Keratinocyte (primary cell): ENCODE results near the gene ATOX1.

Experiments used
- EZH2 ChIP-seq: IDR thresholded peaks from one replicate; pipeline ENCODE4 v1.6.1; 2012; ENCODE audit warnings: inconsistent platforms, mild to moderate bottlenecking, low read length, moderate library complexity
- TF ChIP-seq, protein P1 (sequence below), 3 experiments: IDR thresholded peaks in 1 of 3; conservative IDR thresholded peaks in 1 of 3; optimal IDR thresholded peaks in 1 of 3; 2 replicates in 2 of 3; 3 replicates in 1 of 3; pipeline versions ENCODE3 to v1.5.1; 2011; ENCODE audit warnings: low read length in 3 of 3, mild to moderate bottlenecking in 3 of 3, moderate library complexity in 2 of 3, control low read depth in 1 of 3, inconsistent platforms in 1 of 3; ENCODE audit not compliant: insufficient read depth in 2 of 3; ENCODE audit errors: extremely low read depth in 1 of 3

- TF ChIP-seq, protein P1, sequence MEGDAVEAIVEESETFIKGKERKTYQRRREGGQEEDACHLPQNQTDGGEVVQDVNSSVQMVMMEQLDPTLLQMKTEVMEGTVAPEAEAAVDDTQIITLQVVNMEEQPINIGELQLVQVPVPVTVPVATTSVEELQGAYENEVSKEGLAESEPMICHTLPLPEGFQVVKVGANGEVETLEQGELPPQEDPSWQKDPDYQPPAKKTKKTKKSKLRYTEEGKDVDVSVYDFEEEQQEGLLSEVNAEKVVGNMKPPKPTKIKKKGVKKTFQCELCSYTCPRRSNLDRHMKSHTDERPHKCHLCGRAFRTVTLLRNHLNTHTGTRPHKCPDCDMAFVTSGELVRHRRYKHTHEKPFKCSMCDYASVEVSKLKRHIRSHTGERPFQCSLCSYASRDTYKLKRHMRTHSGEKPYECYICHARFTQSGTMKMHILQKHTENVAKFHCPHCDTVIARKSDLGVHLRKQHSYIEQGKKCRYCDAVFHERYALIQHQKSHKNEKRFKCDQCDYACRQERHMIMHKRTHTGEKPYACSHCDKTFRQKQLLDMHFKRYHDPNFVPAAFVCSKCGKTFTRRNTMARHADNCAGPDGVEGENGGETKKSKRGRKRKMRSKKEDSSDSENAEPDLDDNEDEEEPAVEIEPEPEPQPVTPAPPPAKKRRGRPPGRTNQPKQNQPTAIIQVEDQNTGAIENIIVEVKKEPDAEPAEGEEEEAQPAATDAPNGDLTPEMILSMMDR (optimal IDR thresholded peaks at IDR 0.05 in 1 of 3, IDR thresholded peaks at IDR 0.05 in 1 of 3, conservative IDR thresholded peaks at IDR 0.05 in 1 of 3; ENCODE audit: extremely low read depth in 1 of 3, insufficient read depth in 2 of 3, low read length in 3 of 3) = no peak
- no peak for TF ChIP-seq EZH2
Measured at GRCh38 chr5:151694035-151694485, 64.4 kb downstream of the ATOX1 start.
